ENCODE data around the gene ST6GALNAC1.
"Not testable (repeated sequence)": the region's sequence is repeated elsewhere in the genome, so short reads cannot be mapped to it uniquely, and the experiment has no call there.

The ST6GALNAC1 gene

DNA sequence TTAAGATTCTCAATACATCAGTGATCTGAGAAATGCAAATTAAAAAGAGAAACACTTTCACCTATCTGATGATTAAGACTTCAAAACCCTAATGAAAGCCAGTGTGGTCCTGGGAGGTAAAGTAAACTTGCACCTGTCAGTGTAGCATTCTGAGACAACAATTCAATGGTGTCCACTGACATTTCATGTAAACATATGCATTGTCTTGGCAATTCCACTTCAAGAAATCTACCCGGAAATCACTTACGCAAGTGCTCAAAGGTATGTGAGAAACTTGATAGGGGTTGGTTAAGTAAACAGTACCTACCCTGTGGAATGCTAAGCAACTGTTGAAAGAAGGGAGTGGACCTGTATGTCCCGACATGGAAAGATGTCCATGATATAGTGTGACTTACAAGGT, 2.1 kb downstream of the ST6GALNAC1 start:
- DNase-seq, result no peak

DNA sequence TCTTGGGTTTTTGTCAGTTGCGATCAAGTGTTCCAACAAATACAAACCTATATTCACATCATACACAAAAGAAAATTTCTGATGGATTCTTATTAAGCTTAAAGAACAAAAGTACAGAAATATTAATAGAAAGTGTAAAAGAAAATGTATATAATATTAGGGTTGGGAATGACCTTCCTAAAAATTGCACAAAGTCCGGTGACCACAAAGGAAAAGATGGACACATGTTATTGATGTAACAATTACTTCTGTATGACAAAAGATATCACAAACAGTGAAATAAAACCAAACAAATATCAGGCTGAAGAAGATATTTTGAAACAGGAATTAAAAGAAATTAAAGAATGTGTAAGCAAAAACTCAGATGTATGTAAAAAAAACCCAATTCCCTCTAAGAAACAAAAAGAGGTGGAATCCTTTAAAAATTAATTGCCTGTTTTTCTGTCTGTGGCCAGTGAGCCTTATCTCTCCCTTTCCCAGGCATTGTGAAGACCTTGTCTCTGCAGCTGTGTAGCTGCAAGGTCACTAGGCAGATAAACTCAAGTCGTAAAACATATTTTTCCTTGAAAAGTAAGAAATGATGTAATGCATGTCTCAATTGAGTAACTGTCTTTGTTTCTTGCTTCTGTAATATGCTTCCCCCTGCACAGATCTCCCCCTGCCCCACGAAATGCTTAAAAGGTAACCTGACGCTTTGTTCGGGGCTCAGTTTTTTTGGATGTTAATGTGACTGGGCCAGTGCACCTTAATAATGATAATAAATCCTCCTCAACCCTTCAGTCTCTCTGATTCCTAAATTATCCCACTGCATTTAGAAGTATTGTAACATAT, 2.8 kb downstream of the ST6GALNAC1 start:
- DNase-seq, result no peak

DNA sequence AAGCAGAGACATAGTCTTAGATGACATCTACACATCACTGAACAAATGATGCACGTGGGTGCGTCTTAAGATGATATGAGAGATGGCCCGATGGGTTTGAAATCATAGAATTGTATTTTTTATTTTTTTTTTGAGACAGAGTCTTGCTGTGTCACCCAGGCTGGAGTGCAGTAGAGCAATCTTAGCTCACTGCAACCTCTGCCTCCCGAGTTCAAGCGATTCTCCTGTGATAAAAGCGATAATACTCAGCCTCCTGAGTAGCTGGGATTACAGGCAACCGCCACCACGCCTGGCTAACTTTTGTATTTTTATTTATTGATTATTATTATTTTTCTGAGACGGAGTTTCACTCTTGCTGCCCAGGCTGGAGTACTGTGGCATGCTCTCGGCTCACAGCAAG, 5.3 kb downstream of the ST6GALNAC1 start:
- no peak for DNase-seq

DNA sequence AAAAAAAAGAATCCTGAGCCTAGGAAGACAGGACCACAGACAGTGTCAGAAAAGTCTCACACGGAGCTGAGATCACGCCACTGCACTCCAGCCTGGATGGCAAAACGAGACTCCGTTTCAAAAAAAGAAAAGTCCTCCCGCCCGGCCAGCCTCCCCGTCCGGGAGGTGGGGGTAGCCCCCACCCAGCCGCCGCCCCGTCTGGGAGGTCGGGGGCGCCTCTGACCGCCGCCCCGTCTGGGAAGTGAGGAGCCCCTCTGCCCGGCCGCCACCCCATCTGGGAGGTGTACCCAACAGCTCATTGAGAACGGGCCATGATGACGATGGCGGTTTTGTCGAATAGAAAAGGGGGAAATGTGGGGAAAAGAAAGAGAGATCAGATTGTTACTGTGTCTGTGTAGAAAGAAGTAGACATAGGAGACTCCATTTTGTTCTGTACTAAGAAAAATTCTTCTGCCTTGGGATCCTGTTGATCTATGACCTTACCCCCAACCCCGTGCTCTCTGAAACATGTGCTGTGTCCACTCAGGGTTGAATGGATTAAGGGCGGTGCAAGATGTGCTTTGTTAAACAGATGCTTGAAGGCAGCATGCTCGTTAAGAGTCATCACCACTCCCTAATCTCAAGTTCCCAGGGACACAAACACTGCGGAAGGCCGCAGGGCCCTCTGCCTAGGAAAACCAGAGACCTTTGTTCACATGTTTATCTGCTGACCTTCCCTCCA, 6.9 kb downstream of the ST6GALNAC1 start:
- not testable (repeated sequence) for DNase-seq

DNA sequence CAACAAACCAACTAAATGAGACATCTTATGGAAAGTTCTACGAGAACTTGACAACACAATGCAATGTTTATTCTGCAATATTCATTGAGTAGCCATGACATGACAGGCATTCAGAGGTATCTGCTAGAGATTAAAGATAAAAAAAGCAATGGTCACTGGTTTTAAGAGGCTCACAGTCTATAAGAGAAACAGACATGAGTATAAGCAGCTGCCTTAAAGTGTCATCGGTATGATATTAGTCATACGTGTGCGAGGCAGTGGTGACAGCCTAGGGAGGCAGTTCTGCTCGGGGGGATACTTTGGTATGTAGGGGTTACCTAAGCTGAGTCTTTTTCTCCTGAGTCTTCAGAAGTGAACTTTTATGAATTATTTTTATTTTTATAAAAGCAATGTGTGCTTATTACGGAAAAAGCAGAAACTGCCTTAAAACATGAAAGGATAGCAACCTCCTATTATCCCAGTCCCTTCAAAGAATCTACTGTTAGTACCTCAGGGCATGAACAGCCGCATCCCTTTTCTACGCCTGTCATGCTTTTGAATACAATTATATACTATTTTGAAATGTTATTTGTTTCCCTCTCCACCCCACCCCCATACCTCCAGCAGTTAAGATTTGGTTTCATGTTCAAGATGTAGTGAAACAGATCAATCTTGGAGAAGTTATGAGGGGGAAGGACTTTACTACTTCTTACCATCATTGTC, 7.7 kb downstream of the ST6GALNAC1 start:
- no peak for DNase-seq

DNA sequence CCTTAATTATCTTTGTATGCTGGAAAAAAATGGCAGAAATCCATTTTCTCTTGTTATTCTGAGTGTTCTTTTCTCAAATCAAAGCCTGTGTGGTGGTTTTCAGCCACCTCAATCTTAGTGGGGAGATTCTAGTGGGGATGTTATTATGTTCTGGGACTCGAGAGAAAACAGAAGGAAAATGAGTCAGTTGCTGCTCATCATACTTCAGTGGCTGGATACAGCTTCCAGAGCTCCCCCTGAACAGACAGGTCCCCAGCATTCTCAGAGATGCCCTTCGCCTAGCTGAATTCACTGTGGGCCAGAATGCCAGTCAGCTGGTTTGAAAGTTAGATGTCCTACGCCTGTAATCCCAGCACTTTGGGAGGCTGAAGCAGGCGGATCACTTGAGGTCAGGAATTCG, 8.5 kb downstream of the ST6GALNAC1 start:
- no peak for DNase-seq

DNA sequence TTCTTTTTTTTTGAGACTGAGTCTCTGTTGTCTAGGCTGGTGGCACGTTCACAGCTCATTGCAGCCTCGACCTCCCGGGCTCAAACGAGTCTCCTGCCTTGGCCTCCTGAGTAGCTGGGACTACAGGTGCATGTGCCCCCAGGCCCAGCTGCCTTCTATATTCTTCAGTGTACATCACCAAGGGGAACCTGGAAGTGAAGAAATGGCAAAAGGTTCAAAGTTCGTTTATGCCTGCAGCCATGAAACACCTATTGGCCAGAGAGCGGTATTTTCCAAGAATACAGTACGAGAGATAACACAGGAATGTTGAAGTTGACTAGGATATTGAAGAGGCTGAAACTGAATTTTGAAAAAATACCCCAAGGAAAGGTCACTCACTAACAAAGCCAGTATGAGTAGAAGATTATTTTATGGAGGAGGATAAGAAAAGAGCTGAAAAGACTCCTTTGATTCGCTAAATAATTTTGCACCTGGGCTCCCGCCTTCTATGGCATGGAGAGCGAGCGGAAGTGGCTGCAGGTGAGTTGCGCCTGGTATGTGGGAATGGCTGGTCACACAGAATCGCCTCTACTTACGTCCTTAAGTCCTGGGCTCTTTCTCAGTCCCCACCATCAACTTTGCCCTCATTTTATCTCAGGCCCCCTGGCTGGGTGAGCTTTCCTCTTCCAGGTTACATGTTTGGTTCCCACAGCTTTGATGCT, 9.8 kb downstream of the ST6GALNAC1 start:
- no peak for DNase-seq

DNA sequence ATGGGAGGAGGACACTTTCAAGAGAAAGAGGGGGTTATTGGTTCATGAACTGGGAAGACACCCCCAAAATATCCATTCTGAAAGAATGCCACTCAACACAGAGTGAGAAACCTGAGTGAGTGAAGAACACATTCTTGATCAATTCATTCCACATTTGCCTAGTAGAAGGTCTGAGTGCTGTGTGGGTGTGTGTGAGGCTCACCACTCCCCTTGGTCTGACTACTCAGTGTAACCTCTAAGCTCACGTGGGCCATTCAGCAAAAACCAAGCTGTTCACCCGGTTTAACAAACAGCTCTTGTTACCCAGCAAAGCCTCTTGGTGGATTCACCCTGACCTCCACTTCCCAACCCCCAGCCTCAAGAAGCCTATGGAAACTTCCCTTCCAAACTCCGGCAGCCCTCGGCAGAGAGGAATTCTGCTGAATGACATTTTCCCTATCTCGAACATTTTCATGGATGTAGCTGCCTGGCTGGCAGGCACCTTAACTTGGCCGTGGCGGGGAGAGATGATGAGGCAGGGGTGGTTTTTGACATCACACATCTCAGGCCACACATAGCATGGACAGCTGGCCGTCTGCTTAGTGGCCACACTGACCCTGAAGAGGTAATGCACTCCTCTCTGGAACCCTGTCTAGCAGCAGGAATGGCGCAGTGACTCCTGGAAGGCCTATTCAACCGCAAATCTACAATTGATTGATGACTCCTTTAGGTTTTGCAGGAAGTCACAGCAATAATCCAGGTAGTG, 11.6 kb downstream of the ST6GALNAC1 start:
- no peak for DNase-seq

DNA sequence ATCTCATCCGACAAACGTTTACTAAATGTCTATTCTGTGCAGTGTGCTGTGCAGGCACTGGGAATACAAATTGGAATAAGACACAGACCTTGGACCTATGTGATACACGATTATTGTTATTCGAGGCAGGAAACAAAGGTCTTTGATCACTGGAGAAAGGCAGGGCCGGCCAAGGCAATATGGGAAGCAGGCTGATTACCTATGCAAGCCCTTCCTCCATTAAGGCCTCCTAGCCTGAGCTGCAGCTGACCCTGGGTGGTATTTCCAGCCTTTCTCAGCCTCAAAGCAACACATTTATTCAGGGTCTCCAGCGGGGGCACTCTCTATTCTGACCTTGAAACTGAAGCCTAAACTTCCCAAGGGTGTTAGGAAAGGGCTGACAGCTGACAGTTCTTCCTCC, 13.4 kb downstream of the ST6GALNAC1 start:
- DNase-seq, result no peak

DNA sequence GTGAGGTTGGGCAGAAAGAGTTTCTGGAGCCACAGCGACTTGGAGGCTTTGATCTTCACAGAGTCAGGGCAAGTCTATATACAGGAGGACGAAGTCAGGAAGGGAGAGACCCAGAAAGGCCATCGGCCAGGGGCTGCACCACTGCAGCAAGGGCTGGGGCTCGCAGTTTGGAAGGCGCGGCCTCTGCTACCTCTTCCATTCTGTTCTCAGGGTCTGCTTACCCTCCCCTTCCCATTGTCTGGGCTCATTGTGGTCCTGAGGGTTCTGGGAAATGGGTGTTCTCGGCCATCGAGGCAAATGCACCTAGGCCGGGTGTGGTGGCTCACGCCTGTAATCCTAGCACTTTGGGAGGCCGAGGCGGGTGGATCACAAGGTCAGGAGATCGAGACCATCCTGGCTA, 16.0 kb downstream of the ST6GALNAC1 start:
- no peak for DNase-seq

DNA sequence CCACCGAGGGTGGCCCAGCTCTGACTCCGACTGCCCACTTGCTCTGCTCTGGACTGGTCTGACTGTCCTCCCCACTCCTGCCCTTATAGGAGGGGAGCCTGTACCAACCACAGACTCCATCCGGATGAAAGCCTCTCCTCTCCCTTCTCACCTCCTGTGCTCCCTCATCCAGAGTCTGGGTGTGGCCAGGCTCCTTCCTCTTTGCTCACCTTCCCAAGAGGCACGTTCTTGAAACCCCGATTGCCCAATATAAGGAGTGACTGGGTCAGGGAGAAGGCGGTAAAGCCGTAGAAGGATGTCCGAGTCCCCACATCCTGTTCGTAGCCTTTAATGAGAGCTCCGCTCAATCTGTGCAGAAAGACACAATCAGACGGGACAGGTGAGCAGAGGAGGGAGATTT, 17.1 kb downstream of the ST6GALNAC1 start:
- DNase-seq, result no peak

DNA sequence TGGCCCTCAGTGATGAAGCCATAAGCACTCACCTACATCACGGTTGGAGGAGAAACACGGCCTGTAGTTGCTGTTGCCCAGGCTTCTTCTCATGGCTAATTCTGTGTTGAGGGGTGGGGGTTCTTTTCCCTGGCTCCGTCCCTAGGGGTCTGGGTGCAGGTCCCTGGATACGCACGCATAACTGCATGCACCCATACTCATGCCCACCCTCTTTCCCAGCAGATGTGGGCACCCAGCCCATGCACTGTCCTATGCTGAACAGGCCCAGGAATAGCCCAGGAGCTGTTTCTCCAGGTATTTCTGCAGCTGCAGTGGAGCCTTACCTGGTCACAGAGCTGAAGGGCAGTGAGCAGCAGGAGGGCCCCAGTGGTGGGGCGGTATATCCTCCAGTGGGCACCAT, 18.1 kb downstream of the ST6GALNAC1 start:
- DNase-seq, result no peak

DNA sequence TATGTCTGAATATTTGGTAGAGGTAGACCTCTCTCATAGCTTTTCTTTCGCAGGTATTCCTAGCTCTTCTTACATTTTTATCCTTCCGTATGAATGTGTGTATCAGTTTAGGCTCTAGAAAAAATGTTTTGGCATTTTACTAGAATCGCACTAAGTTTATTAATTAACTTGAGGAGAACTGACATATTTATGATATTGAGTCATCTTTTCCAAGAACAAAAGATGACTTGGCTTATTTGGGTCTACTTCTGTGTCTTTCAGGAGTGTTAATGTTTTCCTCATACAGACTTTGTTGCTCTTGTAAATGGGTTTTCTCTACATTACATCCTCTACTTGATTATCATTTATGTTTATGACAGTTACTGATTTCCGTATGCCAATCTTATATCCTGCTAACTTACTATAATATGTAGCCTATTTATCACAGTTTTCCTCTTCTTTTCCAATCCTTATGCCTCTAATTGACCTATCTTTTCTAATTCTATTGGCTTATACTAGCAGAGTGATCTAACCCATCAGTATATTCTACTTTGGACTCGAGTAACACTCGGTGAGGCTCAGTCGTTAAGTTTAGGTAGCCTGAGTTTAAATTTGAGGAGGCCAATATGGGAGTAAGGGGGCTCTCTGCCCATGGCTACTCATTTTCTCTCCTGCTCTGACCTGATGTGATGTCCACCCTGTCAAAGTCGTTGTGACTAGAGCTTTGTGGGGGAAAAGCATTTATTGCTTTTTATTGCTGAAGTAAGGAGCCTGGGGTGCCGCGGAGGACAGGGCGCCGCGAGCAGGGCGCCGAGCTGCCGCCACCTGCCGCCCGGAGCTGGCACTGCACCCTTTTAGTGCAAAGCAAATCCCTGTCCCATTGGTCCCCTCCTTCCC, 20.0 kb downstream of the ST6GALNAC1 start:
- no peak for DNase-seq

DNA sequence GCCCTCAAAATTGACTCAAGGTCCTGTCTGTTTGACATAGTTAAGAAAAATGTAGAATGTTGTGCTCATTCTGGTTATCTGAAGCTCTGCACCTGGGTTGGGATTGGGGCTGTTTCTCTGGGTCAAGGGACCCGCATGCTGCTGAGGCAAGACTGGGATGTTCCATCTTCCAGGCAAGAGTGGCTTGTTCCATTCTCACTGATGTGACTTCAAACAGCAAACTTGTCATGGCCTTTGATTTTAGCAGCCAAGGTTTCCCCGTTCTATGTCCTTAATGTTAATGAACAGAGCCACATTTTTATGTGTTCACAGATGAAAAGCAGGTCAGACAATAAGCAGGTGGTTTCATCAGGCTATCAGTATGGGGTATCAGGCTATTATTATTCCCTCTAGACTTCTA, 25.7 kb downstream of the ST6GALNAC1 start:
- DNase-seq, result no peak

DNA sequence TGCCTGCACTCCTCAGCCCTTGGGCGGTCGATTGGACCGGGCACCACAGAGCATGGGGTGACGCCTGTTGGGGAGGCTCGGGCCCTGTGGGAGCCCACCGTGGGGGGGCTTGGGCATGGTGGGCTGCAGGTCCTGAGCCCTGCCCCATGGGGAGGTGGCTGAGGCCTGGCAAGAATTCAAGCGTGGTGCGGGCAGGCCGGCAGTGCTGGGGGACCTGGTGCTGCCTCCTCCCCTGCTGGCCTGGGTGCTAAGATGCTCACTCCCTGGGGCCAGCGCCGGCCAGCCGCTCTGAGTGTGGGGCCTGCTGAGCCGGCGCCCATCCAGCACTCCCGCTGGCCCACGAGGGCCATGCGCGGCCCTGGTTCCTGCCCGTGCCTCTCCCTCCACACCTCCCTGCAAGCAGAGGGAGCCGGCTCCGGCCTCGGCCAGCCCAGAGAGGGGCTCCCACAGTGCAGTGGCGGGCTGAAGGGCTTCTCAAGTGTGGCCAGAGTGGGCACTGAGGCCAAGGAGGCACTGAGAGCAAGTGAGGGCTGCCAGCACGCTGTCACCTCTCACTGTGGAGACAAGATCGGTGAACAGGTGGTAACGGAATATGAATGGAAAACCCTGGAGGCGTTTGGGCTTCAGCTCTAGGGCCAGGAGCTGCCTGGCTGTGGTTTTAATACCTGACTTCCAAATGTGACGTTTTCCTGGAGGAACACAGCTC, 28.5 kb downstream of the ST6GALNAC1 start:
- no peak for DNase-seq

DNA sequence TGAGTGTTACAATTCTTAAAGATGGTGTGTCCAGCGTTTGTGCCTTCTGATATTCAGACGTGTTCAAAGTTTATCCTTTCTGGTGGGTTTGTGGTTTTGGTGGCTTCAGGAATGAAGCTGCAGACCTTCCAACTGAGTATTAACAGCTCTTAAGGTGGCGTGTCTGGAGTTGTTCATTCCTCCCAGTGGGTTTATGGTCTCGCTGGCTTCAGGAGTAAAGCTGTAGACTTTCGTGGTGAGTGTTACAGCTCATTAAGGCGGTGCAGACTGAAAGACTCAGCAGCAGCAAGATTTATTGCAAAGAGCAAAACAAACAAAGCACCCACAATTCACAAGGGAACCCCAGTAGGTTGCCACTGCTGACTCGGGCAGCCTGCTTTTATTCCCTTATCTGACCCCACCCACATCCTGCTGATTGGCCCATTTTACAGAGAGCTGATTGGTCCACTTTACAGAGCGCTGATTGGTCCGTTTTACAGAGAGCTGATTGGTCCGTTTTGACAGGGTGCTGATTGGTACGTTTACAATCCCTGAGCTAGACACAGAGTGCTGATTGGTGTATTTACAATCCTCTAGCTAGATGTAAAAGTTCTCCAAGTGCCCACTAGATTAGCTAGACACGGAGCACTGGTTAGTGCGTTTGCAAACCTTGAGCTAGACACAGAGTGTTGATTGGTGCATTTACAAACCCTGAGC, 29.3 kb downstream of the ST6GALNAC1 start:
- DNase-seq, result not testable (repeated sequence)

DNA sequence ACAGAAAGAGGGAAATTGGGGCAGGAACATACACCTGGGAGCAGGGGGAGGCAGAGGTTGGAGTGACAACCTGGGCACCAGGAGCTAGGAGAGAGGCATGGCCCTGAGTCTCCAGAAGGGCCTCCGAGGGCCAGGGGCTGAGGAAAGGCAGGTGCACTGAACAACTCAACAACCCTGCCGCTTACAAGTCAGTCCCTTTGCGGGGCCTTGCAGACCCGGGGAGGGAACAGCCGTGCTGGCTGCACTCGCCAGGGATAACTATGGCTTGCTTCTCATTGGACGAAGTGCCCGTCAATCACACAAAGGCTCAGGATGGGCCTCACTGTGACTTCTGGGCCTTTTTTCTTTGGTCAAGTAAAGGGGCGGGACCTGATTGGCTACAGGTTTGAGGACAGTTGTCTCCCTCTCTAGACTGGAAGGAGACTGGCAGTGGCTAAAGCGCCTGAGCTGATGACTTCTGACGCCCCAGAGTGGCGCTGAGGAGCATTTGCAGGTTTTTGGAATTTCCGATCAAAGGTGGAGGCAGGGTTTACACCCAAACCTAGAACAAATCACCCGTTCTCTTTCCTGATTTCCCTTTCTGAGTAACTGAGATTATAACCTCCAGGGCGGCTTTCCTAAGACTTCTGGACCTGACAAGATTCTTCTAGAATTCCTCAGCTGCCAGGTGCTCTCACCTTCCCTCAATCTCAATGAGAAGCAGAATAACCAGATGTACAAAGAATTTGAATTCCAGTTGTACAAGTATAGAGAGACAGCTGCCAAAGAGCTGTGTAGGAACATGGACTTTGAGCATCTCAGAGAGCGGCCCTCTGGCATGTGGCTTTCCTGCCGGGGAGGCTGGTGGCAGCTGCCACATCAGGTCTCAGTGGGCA, 30.3 kb downstream of the ST6GALNAC1 start:
- DNase-seq, result no peak

DNA sequence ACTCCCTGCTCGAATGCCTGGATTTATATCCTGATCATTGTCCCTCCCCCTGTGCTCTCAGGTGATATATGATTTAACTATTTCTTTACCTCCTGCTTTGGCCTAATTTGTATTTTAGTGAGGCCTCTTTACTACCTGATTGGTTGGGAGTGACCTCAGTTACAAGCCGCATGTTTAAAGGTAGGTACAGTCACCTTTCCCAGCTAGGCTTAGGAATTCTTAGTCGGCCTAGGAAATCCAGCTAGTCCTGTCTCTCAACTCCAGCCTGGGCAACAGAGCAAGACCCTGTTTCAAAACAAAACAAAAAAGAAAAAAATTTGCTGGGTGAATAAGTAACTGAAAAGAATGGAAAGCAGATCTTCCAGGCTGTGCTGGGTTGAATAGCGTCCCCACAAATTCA, 31.1 kb downstream of the ST6GALNAC1 start:
- no peak for DNase-seq

DNA sequence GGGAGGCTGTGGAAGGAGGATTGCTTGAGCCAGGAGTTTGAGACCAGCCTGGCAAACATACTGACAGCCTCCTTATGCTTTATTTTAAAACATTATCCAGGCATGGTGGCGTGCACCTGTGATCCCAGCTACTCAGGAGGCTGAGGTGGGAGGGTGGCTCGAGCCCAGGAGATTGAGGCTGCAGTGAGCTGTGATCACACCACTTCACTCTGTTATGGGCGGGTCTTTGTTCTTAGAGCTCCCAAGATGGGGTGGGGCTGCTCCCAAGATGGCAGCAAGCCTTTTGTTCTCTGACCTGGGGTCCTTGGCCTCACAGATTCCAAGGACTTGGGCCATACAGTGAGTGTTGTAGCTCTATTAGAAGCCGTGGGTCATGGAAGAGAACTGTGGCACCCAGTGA, 31.8 kb downstream of the ST6GALNAC1 start:
- no peak for DNase-seq

All from NCI-H510A (cell line).